ENCODE measurements around the gene USP24.

- no peak for TF ChIP-seq POLR2A (IDR thresholded peaks at IDR 0.05; ENCODE audit: low read depth, low read length)
- no peak for TF ChIP-seq POLR2AphosphoS5 (IDR thresholded peaks at IDR 0.05; ENCODE audit: low read depth, low read length)
- TF ChIP-seq TAF1 (IDR thresholded peaks at IDR 0.05; ENCODE audit: borderline replicate concordance, low read depth, low read length) = no peak
Observed at GRCh38 chr1:55231745-55232144, 16.6 kb upstream of the USP24 start.
